Measurements from ENCODE around the gene MAPK7.

The MAPK7 gene

GRCh38 chr17:19391432-19391831 is 13.1 kb downstream of the MAPK7 start:
- no peak overlapping the region for H3K4me3 ChIP-seq (ENCODE audit: low read depth, low read length)
- TF ChIP-seq CTCF (IDR thresholded peaks at IDR 0.05; ENCODE audit: borderline replicate concordance, insufficient read depth, low read depth, low read length): no peak

GRCh38 chr17:19392303-19392702 is 14.0 kb downstream of the MAPK7 start:
- no peak for TF ChIP-seq CTCF (IDR thresholded peaks at IDR 0.05; ENCODE audit: borderline replicate concordance, insufficient read depth, low read depth, low read length)
- no peak overlapping the region for H3K4me3 ChIP-seq (ENCODE audit: low read depth, low read length)

- TF ChIP-seq CTCF (IDR thresholded peaks at IDR 0.05; ENCODE audit: borderline replicate concordance, insufficient read depth, low read depth, low read length): peak; percentile 44; the same call in 1 of the 2 replicates
- no peak overlapping the region for H3K4me3 ChIP-seq (ENCODE audit: low read depth, low read length)
Measured at GRCh38 chr17:19397556-19398041, 19.3 kb downstream of the MAPK7 start.

- no peak for TF ChIP-seq CTCF (IDR thresholded peaks at IDR 0.05; ENCODE audit: borderline replicate concordance, insufficient read depth, low read depth, low read length)
- no peak overlapping the region for H3K4me3 ChIP-seq (ENCODE audit: low read depth, low read length)
Measured at GRCh38 chr17:19398301-19399181, 20.2 kb downstream of the MAPK7 start.

- TF ChIP-seq CTCF (IDR thresholded peaks at IDR 0.05; ENCODE audit: borderline replicate concordance, insufficient read depth, low read depth, low read length): no peak
- no peak overlapping the region for H3K4me3 ChIP-seq (ENCODE audit: low read depth, low read length)
Measured at GRCh38 chr17:19399750-19400450, 21.6 kb downstream of the MAPK7 start.

- no peak overlapping the region for H3K4me3 ChIP-seq (ENCODE audit: low read depth, low read length)
- TF ChIP-seq CTCF (IDR thresholded peaks at IDR 0.05; ENCODE audit: borderline replicate concordance, insufficient read depth, low read depth, low read length): no peak
Measured at GRCh38 chr17:19401321-19402010, 23.2 kb downstream of the MAPK7 start.

Measured in GM12875 (cell line).